ENCODE results near the gene UNC13C.

UNC13C gene

GRCh38 chr15:54638666-54639065 is 660.4 kb downstream of the UNC13C start:
- Histone ChIP-seq H4K20me1 (no peaks in the 10 kb centered on the region), H3K4me2 (no peak overlapping the region), H3K27ac (no peak overlapping the region), H3K36me3 (no peaks in the 10 kb centered on the region), H3K9ac (no peak overlapping the region), H3K4me1 (no peaks in the 10 kb centered on the region), H3K4me3 (no peak overlapping the region), H3K9me3 (replicated peaks in 1 of 11) (peaks cover 0 to 27% (median 14%) of the 10 kb centered on the region in 11 experiments; a peak in 12 of 22 replicates), H3K27me3 (no peaks in the 10 kb centered on the region)
- no peak for TF ChIP-seq Cebpa-rat (IDR thresholded peaks at IDR 0.05)

- no peak overlapping the region for H3K9ac ChIP-seq
- no peak overlapping the region for H3K4me2 ChIP-seq
- peaks cover 0 to 27% (median 14%) of the 10 kb centered on the region in 11 experiments; a peak in 12 of 22 replicates for H3K9me3 ChIP-seq (replicated peaks in 1 of 11)
- no peak overlapping the region for H3K27ac ChIP-seq
- no peaks in the 10 kb centered on the region for H3K4me1 ChIP-seq
- no peaks in the 10 kb centered on the region for H3K27me3 ChIP-seq
- no peaks in the 10 kb centered on the region for H3K36me3 ChIP-seq
- H4K20me1 ChIP-seq, result no peaks in the 10 kb centered on the region
- no peak for TF ChIP-seq Cebpa-rat (IDR thresholded peaks at IDR 0.05)
- no peak overlapping the region for H3K4me3 ChIP-seq
Observed at GRCh38 chr15:54640873-54641272, 662.6 kb downstream of the UNC13C start.

DNA sequence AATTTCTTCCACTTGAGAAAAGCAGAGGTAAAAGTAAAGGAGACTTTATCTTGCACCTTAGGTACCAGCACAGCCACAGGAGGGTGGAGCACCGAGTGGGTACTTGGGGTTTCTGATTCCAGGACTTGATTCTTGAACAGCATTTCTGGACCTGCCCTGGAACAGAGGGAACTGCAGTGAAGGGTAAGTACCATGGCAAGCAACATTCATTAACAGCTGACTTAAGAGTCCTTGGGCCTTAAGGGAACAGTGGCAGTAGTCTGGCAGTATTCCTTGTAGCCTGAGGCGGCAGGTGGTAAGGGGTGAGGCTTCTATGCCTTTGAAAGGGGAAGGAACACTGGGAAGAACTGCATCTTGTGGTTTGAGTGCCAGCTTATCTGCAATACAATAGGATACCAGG is 666.6 kb downstream of the UNC13C start:
- no peak overlapping the region for H3K27ac ChIP-seq
- no peaks in the 10 kb centered on the region for H4K20me1 ChIP-seq
- no peak overlapping the region for H3K9ac ChIP-seq
- peaks cover 16 to 24% (median 17%) of the 10 kb centered on the region in 11 experiments for H3K9me3 ChIP-seq (replicated peaks in 1 of 11)
- H3K4me1 ChIP-seq, result no peaks in the 10 kb centered on the region
- H3K4me2 ChIP-seq, result no peak overlapping the region
- TF ChIP-seq Cebpa-rat (IDR thresholded peaks at IDR 0.05), result no peak
- H3K27me3 ChIP-seq, result no peaks in the 10 kb centered on the region
- no peaks in the 10 kb centered on the region; a peak in 1 of 22 replicates for H3K36me3 ChIP-seq
- H3K4me3 ChIP-seq, result no peak overlapping the region

DNA sequence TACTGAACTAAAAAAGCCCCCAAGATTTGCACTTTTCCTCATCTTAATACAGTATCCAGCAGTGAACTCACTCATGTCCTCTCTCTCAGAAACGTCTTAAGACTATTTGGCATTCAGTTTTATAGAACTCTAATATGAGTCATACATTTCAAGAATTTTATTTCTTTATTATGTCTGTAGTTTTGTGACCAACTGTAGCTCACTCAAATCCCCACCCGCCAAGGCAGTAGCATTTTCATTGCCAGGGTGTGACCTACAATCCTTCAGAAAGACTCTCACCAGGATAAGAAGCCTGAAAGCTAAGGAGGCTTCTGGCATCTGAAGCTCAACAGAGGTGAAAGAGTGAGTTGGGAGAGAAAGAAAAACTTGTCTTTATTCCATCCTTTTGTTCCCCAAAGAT is 681.4 kb downstream of the UNC13C start:
- H4K20me1 ChIP-seq, result no peaks in the 10 kb centered on the region

GRCh38 chr15:54660356-54660755 is 682.1 kb downstream of the UNC13C start:
- H3K27ac ChIP-seq, result no peak overlapping the region
- no peaks in the 10 kb centered on the region for H3K36me3 ChIP-seq
- H3K9ac ChIP-seq, result no peak overlapping the region
- no peaks in the 10 kb centered on the region for H4K20me1 ChIP-seq
- peaks cover 5 to 19% (median 16%) of the 10 kb centered on the region in 10 experiments; a peak in 17 of 20 replicates for H3K4me1 ChIP-seq
- peak overlapping the region in 8 of 11 experiments; percentile 22 to 50 (median 43); a peak in 13 of 22 replicates for H3K4me2 ChIP-seq
- H3K4me3 ChIP-seq, result no peak overlapping the region
- TF ChIP-seq Cebpa-rat (IDR thresholded peaks at IDR 0.05), result no peak
- H3K27me3 ChIP-seq, result no peaks in the 10 kb centered on the region
- H3K9me3 ChIP-seq (replicated peaks in 1 of 11), result peaks cover 0 to 8% (median 0%) of the 10 kb centered on the region in 11 experiments; a peak in 3 of 22 replicates

More for the DNA sequence above, 681.4 kb downstream of the UNC13C start:
- no peaks in the 10 kb centered on the region for H3K36me3 ChIP-seq
- peaks cover 0 to 8% (median 0%) of the 10 kb centered on the region in 11 experiments; a peak in 3 of 22 replicates for H3K9me3 ChIP-seq (replicated peaks in 1 of 11)
- H3K9ac ChIP-seq, result no peak overlapping the region
- H3K27me3 ChIP-seq, result no peaks in the 10 kb centered on the region
- H3K4me1 ChIP-seq, result peaks cover 5 to 19% (median 16%) of the 10 kb centered on the region in 10 experiments; a peak in 17 of 20 replicates
- no peak overlapping the region for H3K27ac ChIP-seq
- no peak overlapping the region for H3K4me3 ChIP-seq
- TF ChIP-seq Cebpa-rat (IDR thresholded peaks at IDR 0.05), result no peak
- no peak overlapping the region for H3K4me2 ChIP-seq

DNA sequence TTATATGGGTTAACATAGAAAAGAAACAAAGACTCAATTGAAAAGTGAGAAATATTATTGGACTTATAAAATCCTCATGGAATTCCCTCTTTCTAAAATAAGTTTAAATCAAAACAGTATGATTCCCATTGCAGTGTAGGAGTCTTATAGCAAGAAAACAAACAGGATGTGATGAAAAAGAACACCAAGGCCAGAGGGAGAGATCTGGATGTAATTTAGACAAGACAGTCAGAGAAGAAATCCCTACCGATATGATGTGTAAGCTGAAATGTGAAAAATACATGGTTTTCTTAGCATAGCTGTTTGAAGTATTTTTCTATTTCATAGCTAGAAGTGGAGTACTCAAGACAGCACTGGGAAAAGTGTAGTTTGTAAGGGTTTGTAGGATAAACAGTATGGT is 697.0 kb downstream of the UNC13C start:
- no peak for TF ChIP-seq Cebpa-rat (IDR thresholded peaks at IDR 0.05)
- H3K9me3 ChIP-seq (replicated peaks in 1 of 11), result peaks cover 0 to 28% (median 19%) of the 10 kb centered on the region in 11 experiments; a peak in 20 of 22 replicates

GRCh38 chr15:54681584-54681983 is 703.3 kb downstream of the UNC13C start:
- Histone ChIP-seq H3K9me3 (replicated peaks in 1 of 11) (peaks cover 0 to 5% (median 0%) of the 10 kb centered on the region in 11 experiments; a peak in 1 of 22 replicates), H3K9ac (no peak overlapping the region), H3K36me3 (no peaks in the 10 kb centered on the region), H3K27me3 (no peaks in the 10 kb centered on the region), H3K4me2 (peak overlapping the region in 9 of 11 experiments; percentile 3 to 29 (median 26); a peak in 8 of 22 replicates), H4K20me1 (no peaks in the 10 kb centered on the region), H3K4me1 (peaks cover 5 to 18% (median 12%) of the 10 kb centered on the region in 10 experiments; a peak in 13 of 20 replicates), H3K4me3 (no peak overlapping the region), H3K27ac (no peak overlapping the region)
- no peak for TF ChIP-seq Cebpa-rat (IDR thresholded peaks at IDR 0.05)

More for the DNA sequence above, 697.0 kb downstream of the UNC13C start:
- no peak overlapping the region for H3K9ac ChIP-seq
- no peak overlapping the region for H3K27ac ChIP-seq
- H3K4me3 ChIP-seq, result no peak overlapping the region
- no peaks in the 10 kb centered on the region for H3K36me3 ChIP-seq
- H3K4me1 ChIP-seq, result no peaks in the 10 kb centered on the region
- H4K20me1 ChIP-seq, result no peaks in the 10 kb centered on the region
- no peaks in the 10 kb centered on the region for H3K27me3 ChIP-seq
- no peak overlapping the region for H3K4me2 ChIP-seq
